K562 (cell line): ENCODE results near the gene RPS27. TPM values are rescaled to one million over a fixed set of nuclear protein-coding genes. Genes with fewer than 3 reads are reported as not detected.
A peak's percentile ranks its signal among the peaks of the same experiment; 100 is the strongest.

Experiments used
- BCLAF1 ChIP-seq, 2 experiments: fragments of 450-650 bp in 1 of 2; IDR thresholded peaks; 2 replicates each; pipeline ENCODE4 v1.6.1; 2011 to 2017; ENCODE audit warnings: low read depth in 2 of 2, antibody characterized with exemption in 1 of 2, borderline replicate concordance in 1 of 2, low read length in 1 of 2, mild to moderate bottlenecking in 1 of 2, mixed read lengths in 1 of 2; ENCODE audit not compliant: control insufficient read depth in 1 of 2
- EGR1 ChIP-seq: fragments of 450-650 bp; conservative IDR thresholded peaks from 2 replicates; pipeline ENCODE4 v1.6.1; 2017; ENCODE audit warnings: mild to moderate bottlenecking
- FOSL1 ChIP-seq: fragments of 200-800 bp; sonication (Bioruptor generic); conservative IDR thresholded peaks from 2 replicates; pipeline ENCODE4 v1.6.1; 2016; ENCODE audit warnings: missing genetic modification characterization, missing compliant biosample characterization
- FOXJ2 ChIP-seq: fragments of 200-800 bp; sonication (Bioruptor generic); IDR thresholded peaks from 2 replicates; pipeline ENCODE4 v1.6.1; 2016; ENCODE audit warnings: missing genetic modification characterization, missing compliant biosample characterization
- GTF3C2 ChIP-seq: IDR thresholded peaks from 3 replicates; pipeline ENCODE4 v1.6.1; 2011; ENCODE audit warnings: borderline replicate concordance, mild to moderate bottlenecking, moderate library complexity; ENCODE audit not compliant: insufficient read length; ENCODE audit errors: extremely low read depth
- HMGN3 ChIP-seq: IDR thresholded peaks from 2 replicates; pipeline ENCODE4 v1.6.1; 2011; ENCODE audit warnings: borderline replicate concordance, low read depth, mild to moderate bottlenecking, mixed read lengths, low read length; ENCODE audit not compliant: insufficient read length; ENCODE audit errors: extremely low read depth
- KDM1A ChIP-seq, 2 experiments: fragments of 450-650 bp; IDR thresholded peaks; 2 replicates each; pipeline ENCODE4 v1.6.1; 2016; ENCODE audit warnings: mild to moderate bottlenecking in 2 of 2
- L3MBTL2 ChIP-seq: fragments of 450-650 bp; IDR thresholded peaks from 2 replicates; pipeline ENCODE4 v1.6.1; 2016; ENCODE audit warnings: mild to moderate bottlenecking, moderate library complexity
- LCOR ChIP-seq: sonication (generic); formaldehyde crosslinking; IDR thresholded peaks from 2 replicates; pipeline ENCODE4 v1.8.0; 2022; ENCODE audit warnings: mild to moderate bottlenecking, missing genetic modification reagents
- MEF2D ChIP-seq: conservative IDR thresholded peaks from 2 replicates; pipeline ENCODE4 v1.6.1; 2016; ENCODE audit warnings: low read depth, missing genetic modification characterization, missing compliant biosample characterization
- RBM34 ChIP-seq: fragments of 200-400 bp; formaldehyde crosslinking; IDR thresholded peaks from 2 replicates; pipeline ENCODE4 v1.6.1; 2018; ENCODE audit warnings: low read length, borderline replicate concordance; ENCODE audit not compliant: insufficient read depth
- RHOXF2B ChIP-seq: fragments of 250-450 bp; sonication (Bioruptor Pico); conservative IDR thresholded peaks from 2 replicates; pipeline ENCODE4 v1.5.1; 2021
- SMAD3 ChIP-seq: fragments of 450-650 bp; formaldehyde crosslinking; conservative IDR thresholded peaks from 2 replicates; pipeline ENCODE4 v1.4.0; 2020; ENCODE audit warnings: mild to moderate bottlenecking
- ZBTB8A ChIP-seq: fragments of 450-650 bp; IDR thresholded peaks from 2 replicates; pipeline ENCODE4 v1.6.1; 2018; ENCODE audit warnings: mild to moderate bottlenecking, moderate library complexity; ENCODE audit not compliant: partially characterized antibody
- ZFP1 ChIP-seq: fragments of 450-650 bp; formaldehyde crosslinking; IDR thresholded peaks from 2 replicates; pipeline ENCODE4 v1.4.0; 2020; ENCODE audit warnings: mild to moderate bottlenecking, mixed read lengths
- ZNF354B ChIP-seq: fragments of 250-450 bp; sonication (Bioruptor Pico); IDR thresholded peaks from 2 replicates; pipeline ENCODE4 v1.4.0; 2020
- ZNF512 ChIP-seq: IDR thresholded peaks from 2 replicates; pipeline ENCODE4 v1.6.1; 2016; ENCODE audit warnings: missing genetic modification characterization, missing compliant biosample characterization
- ZNF766 ChIP-seq: fragments of 200-800 bp; sonication (Bioruptor generic); conservative IDR thresholded peaks from 2 replicates; pipeline ENCODE4 v1.6.1; 2016; ENCODE audit warnings: missing genetic modification characterization, missing compliant biosample characterization
- polyA plus RNA-seq, 8 experiments: library from polyadenylated mRNA; depleted of rRNA in 4 of 8; stranded (reverse) in 5 of 8; unstranded in 3 of 8; fragments of >200 nt; fragmentation: Nextera tagmentation in 2 of 8; fragmentation: Illumina TruSeq in 1 of 8; extraction: Ambion mirVana in 2 of 8; extraction: Trizol in 1 of 8; gene quantifications; 2 replicates each; pipeline versions ENCODE4 v1.2.1 to v1.2.3, GENCODE V29; 2011 to 2014; ENCODE audit warnings: inconsistent platforms in 1 of 8, missing spikeins in 1 of 8
- total RNA-seq, 7 experiments: library from RNA; depleted of rRNA in 6 of 7; stranded (reverse); fragments of >200 nt in 6 of 7; fragmentation: Illumina TruSeq in 2 of 7; extraction: Trizol in 2 of 7; gene quantifications; 2 replicates each; pipeline versions ENCODE4 v1.2.1 to v1.2.3, GENCODE V29; 2011 to 2021; ENCODE audit warnings: low replicate concordance in 1 of 7

Gene RPS27
- total and polyA plus RNA-seq, 9 of the 15 experiments (the other 6 are each of a cell fraction or from before 2014, with no cell fraction given) = 2,091 to 9,377 (median 6,706) TPM

GRCh38 chr1:153990468-153991150 lies at the start of gene RPS27 (continued):
- TF ChIP-seq GTF3C2 = no peak
- peak; percentile 93 for TF ChIP-seq ZNF766 (CRISPR knock-in tag)
- TF ChIP-seq EGR1 = no peak
- peak; percentile 67 for TF ChIP-seq FOSL1 (tag)
- no peak for TF ChIP-seq RBM34
- no peak for TF ChIP-seq RHOXF2B (CRISPR knock-in tag)
- TF ChIP-seq ZNF354B = peak; percentile 29; the same call in 1 of the 2 replicates
- TF ChIP-seq FOXJ2 (tag) = peak; percentile 10; the same call in 1 of the 2 replicates
- TF ChIP-seq KDM1A (IDR thresholded peaks at IDR 0.05) = no peak
- TF ChIP-seq ZFP1 (CRISPR knock-in tag) = no peak
- TF ChIP-seq L3MBTL2 = no peak
- TF ChIP-seq ZNF512 (tag) = no peak
- TF ChIP-seq LCOR (CRISPR knock-in tag) = peak; percentile 87
- TF ChIP-seq BCLAF1 (IDR thresholded peaks at IDR 0.05; ENCODE audit: borderline replicate concordance in 1 of 2, control insufficient read depth in 1 of 2, low read depth in 2 of 2, low read length in 1 of 2) = 0 out of 4 replicates have a peak, but pooled peaks of 1 of the 2 experiments have one; percentile 22
- TF ChIP-seq MEF2D (tag) = no peak
- TF ChIP-seq ZBTB8A = no peak
- no peak for TF ChIP-seq HMGN3
- TF ChIP-seq SMAD3 (CRISPR knock-in tag) = 0 out of 2 replicates have a peak, but pooled peaks have one; percentile 11
